SH-SY5Y (cell line): ENCODE measurements around the gene NUP37.

Source experiments
- GATA2 ChIP-seq: IDR thresholded peaks from 2 replicates; pipeline ENCODE4 v1.6.1; 2011; ENCODE audit warnings: mild to moderate bottlenecking, low read depth, low read length
- GATA3 ChIP-seq: IDR thresholded peaks from 2 replicates; pipeline ENCODE4 v1.6.1; 2011; ENCODE audit warnings: low read depth, mild to moderate bottlenecking, low read length, moderate library complexity

Gene NUP37

GRCh38 chr12:102050660-102051430 lies 69.1 kb downstream of the NUP37 start:
- TF ChIP-seq GATA2 (no peak), GATA3 (no peak)

- TF ChIP-seq GATA2 (no peak), GATA3 (no peak)
These were observed 76.0 kb downstream of the NUP37 start for GRCh38 chr12:102043928-102044327.

DNA sequence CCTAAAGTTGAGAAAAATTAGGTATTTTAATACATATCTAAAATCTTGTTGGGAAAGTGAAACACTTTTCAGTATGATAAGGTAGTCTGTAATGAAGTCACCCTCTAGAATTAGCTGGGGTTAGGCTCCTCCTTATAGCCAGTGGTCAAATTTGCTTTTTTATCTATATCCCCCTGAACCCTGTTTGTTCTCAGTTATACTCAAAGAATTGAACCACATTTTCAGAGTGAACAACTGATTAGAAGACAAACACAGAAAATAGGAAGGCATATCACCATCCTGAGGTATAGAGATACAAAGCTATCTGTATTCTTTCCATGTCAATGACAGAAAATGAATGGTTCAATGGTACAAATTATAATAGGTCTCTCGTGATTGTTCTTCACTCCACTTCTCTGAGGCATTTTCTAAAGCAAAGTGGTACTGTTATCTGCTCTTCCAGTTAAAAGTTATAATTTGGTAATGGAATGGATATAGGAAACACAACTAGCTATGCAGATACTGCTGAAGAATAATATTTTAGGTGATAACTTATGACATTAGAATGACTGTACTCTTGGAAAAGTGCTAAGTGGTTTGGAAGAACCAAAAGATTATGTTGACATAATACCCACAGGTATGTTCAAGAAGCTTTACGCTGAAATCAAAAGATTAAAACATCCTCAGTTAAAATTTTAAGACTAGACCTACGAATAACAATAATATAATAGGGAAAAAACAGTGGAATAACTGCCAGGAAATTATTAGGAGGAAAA lies 85.7 kb downstream of the NUP37 start:
- TF ChIP-seq GATA2, result no peak
- no peak for TF ChIP-seq GATA3

DNA sequence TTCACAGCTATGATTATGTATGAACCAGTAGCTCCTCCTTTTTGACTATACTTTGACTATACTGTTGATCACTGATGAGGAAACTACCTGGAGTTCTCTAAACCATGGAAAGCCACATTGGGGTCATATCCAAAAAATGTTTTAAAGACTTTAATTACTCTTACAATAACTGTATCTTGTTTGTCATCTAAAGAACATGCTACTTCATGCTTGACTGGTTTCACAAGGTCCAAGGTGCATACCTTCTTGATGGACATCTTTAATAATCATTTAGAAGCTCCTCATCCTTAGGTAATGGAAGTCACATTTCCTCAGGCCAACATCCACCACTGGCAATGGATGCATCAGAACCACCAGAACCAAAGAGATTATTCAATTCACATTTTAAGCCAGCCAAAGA lies 88.1 kb downstream of the NUP37 start:
- TF ChIP-seq GATA3 (no peak), GATA2 (no peak)

- no peak for TF ChIP-seq GATA3
- no peak for TF ChIP-seq GATA2
These were observed 90.8 kb downstream of the NUP37 start for GRCh38 chr12:102029141-102029540.

- TF ChIP-seq GATA2, result no peak
- TF ChIP-seq GATA3, result no peak
These were observed 93.2 kb downstream of the NUP37 start for GRCh38 chr12:102026728-102027127.

DNA sequence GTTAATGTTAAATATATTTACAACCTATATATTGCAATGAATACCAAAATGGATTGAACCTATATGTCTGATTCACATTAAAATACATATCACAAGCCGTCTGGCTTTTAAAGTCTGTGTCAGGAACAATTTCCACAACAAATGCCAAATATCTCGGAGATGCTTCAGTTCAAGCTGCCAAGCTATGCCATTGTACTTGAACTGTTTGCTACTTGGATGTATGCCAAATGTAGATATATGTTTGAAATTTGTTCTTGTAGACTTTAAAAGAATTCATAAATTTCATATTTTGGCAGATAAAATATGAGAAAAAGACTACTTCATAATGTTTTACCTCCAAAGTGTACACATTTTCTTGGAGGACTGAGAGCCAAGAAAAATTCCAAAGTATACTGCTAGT lies 95.1 kb downstream of the NUP37 start:
- TF ChIP-seq GATA3 (no peak), GATA2 (no peak)

DNA sequence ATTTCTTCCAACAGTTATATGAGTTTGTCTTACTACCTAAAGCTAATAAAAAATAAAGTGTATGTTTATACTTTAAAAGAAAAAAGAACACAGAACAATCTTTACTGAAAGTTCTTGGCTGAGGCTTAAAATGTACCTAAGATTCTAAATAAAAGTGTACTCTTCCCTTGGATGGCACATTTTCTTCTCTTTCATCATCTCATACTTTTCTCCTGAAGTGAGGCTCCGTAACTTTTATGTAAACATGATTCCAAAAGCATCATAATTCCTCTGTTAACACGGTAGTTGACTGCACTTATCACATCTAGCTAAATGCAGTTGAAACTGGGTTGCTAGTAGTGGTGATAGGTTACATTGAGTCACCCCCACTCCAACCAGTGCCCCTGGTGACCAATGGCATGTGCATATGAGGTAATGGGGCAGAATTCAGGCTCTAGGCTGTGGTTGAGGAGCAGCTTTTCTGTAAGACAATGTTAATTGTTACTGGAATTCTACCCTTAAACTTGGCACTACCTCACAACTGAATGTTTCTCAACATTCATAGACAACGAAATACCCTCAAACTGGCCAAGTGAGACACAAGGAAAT lies 96.5 kb downstream of the NUP37 start:
- no peak for TF ChIP-seq GATA2
- TF ChIP-seq GATA3, result no peak
